GM12873 (cell line): ENCODE measurements around the gene FAM117A.

ENCODE experiments used
- TF ChIP-seq, protein P1 (sequence below): IDR thresholded peaks from 2 replicates; pipeline ENCODE4 v1.5.1; 2012; ENCODE audit warnings: low read depth, mild to moderate bottlenecking, moderate library complexity, low read length, control low read depth; ENCODE audit not compliant: insufficient read depth; ENCODE audit errors: missing control alignments

FAM117A gene

DNA sequence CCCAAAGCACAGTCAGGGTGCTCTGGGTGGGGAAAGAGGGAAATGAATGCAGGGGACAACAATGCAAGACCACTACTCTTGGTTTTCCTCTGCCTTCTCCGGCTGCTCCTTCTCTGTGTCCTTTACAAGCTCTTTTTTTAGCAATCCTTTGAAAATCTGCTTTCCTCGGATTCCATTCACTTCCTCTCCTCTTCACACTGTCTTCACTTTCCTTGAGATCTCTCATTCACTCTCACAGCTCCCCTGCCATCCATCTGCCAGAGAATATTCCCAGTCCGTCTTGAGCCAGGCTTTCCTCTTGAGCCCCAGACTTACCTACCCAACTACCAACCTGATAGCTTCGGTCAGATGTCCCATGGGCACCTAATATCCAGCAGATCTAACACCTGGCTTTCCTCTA is 75.1 kb downstream of the FAM117A start:
- TF ChIP-seq, protein P1, sequence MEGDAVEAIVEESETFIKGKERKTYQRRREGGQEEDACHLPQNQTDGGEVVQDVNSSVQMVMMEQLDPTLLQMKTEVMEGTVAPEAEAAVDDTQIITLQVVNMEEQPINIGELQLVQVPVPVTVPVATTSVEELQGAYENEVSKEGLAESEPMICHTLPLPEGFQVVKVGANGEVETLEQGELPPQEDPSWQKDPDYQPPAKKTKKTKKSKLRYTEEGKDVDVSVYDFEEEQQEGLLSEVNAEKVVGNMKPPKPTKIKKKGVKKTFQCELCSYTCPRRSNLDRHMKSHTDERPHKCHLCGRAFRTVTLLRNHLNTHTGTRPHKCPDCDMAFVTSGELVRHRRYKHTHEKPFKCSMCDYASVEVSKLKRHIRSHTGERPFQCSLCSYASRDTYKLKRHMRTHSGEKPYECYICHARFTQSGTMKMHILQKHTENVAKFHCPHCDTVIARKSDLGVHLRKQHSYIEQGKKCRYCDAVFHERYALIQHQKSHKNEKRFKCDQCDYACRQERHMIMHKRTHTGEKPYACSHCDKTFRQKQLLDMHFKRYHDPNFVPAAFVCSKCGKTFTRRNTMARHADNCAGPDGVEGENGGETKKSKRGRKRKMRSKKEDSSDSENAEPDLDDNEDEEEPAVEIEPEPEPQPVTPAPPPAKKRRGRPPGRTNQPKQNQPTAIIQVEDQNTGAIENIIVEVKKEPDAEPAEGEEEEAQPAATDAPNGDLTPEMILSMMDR = no peak

DNA sequence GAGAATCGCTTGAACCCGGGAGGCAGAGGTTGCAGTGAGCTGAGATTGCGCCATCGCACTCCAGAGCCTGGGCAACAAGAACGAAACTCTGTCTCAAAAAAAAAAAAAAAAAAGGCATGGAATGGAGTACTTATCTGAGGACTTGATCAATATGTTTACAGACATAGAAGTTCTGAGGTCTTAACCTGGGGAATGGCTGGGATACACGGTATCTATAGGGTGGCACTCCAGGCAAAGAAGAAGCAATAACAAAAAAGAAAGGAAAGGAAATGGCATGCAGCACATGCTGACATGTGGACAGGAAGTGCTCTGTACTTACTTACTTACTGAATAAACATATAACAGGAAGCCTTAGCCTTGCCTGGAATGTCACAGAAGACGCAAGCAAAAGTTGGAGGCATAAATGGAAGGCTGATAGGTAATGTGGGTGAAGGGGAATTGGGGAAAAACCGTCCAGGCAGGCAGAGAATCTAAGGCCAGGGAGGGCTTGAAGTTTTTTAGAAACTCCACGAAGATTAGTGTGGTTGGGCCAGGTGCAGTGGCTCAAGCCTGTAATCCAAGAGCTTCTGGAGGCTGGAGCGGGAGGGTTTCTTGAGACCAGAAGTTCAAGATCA is 75.9 kb downstream of the FAM117A start:
- TF ChIP-seq, protein P1 = no peak

DNA sequence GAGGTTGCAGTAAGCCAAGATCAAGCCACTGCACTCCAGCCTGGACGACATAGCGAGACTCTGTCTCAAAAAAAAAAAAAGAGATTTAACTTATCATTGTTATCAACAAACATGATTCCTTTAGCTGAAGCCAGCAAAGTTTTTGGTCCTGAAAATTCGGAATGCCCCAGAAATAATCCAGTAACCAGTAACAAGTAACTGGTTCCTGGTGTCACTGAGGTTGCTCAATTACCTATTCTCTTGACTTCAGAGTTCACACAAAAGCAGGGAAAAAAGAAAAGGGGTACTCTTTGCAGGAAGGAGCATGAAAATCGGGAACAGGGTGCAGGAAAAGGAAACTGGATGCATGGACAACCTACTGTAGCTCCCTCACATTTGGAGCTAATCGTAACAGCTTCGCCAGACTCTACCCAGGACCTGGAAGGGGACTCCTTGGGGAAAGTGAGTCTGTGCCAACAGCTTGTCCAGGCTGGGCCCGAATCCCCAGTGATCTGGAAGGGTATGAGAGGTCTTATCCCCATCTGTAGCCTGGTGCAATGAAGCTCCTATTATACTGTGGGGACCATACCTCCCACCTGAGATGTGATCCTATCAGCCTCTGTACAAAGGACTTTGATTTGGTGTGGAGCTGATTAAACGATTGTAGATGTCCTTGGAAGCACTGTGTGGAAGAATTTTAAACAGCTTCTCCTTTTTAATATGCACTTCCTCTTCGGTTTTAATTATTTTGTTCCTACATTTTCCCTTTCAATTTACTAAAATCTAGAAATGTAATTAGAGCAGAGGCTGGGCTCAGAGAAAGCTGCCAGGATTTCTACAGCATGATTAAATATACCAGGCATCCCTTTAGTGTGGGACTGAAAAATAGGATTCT is 82.6 kb downstream of the FAM117A start:
- TF ChIP-seq, protein P1 = no peak

DNA sequence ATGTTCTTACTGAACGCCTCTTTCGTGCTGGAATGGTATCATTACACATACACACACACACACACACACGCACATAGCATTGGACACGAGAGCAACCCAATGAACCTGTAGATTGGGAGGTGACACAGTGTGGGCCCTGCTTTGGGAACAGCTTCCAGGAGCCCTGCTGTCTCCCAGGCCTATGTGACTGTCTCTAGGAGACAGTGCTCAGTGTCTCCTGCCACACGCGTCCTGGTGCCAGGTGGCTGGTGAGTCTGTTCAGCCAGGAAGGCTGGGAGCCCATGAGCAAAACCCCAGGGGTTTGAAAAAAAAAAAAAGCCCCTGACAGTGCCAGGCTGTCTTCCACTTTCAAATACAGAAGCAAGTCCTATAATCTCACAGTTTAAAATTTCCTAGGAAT is 83.6 kb downstream of the FAM117A start:
- TF ChIP-seq, protein P1 = no peak

DNA sequence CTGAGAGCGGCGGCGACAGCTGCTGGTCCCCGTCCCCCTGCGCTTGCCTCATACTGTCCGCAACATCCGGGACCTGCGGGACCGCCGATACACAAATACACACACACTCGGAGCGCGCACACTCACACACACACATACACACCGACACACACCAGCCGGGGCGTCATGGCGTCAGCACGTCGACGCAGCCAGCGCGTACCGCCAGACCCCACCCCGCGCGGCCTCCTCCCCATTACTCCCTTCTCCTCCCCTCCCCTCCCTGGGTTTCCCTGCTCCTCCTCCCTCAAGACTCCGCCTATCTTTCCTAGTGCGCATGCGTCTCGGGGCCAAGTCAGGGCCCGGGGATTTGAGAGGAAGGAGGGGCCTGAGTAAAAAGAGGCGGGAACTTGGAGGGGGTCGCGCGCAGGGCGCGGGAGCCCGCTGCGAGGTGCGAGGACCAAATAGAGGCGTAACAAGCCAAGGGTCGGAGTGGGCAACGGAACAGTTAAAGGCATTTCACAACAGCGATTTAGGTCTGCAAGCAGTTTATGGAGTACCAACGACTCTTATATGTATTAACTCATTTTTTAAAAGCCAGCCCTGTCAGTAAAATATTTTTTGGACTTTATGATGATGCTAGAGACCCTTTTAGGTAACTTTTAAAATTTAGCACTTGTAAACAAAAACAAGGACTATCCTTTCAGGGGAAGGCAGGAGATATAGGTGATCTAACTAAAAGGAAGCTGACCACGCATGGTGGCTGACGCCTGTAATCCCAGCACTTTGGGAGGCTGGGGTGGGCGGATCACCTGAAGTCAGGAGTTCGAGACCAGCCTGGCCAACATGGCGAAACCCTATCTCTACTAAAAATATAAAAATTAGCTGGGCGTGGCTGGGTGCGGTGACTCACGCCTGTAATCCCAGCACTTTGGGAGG is 85.7 kb downstream of the FAM117A start, which contains the start of gene SPOP:
Gene SPOP, minus strand, starts transcription at position 165 of the 915 bp plus-strand sequence. CDS start 55,287 bp downstream, outside the sequence.
- TF ChIP-seq, protein P1 = no peak

DNA sequence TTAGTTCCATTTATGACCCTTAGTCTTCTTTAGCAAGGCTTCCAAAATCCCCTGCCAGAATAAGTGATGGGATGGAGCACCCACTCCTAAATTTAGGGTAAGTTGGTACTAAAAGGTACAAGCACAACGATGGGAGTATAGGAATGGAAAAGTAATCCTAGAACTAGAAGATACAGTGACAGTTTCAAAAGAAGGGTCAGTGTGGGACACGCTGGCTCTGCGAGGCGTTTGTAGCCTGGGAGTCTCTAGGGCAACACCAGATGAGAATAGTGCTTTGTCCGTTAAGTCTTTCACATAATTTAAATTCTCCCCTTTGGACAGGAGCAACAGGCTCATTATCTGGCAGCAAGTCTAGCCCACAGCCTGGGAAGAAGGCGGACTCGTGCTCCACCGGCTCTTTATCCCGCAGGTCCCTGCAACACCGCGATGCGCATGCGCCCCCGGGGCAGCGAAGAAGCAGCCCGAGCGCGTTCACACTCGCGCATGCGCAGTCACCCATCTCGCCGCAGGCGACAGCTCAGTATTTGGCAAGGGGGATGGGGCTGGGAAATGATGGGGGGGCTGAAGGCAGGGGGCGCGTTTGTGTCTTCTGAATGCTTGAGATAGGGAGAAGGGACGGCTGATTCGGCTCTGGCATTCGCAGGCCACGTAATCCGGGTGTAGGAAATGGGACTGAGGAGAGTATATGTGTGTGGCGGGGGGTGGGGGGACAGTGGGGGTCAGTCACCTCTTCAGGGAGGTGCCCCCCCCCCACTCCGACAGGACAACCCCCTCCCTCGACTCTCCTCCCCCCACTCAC is 86.6 kb downstream of the FAM117A start:
- TF ChIP-seq, protein P1 = no peak
